MM.1S (cell line): ENCODE results near the gene MME.

Source experiments
- DNase-seq: peaks from one replicate; pipeline ENCODE4 v3.0.0-alpha.2; 2015
- H2AFZ ChIP-seq: fragments of 300-600 bp; sonication (generic); 2 replicates; pipeline ENCODE4 v1.6.0; 2016; ENCODE audit warnings: antibody characterized with exemption, low read length
- H3F3A ChIP-seq: fragments of 300-600 bp; sonication (generic); 2 replicates; pipeline ENCODE4 v1.6.1; 2016; ENCODE audit warnings: mild to moderate bottlenecking, antibody characterized with exemption, low read length, moderate library complexity, mixed read lengths; ENCODE audit not compliant: insufficient read depth
- H3K27ac ChIP-seq: fragments of 300-600 bp; sonication (generic); 2 replicates; pipeline ENCODE4 v1.5.1; 2016; ENCODE audit warnings: mild to moderate bottlenecking, low read length
- H3K27me3 ChIP-seq: fragments of 300-600 bp; sonication (generic); replicated peaks from 2 replicates; pipeline ENCODE4 v1.6.0; 2016; ENCODE audit warnings: low read length; ENCODE audit not compliant: insufficient read depth
- H3K36me3 ChIP-seq: fragments of 300-600 bp; sonication (generic); replicated peaks from 2 replicates; pipeline ENCODE4 v1.6.1; 2016; ENCODE audit warnings: mild to moderate bottlenecking, low read length, mixed read lengths; ENCODE audit not compliant: insufficient read depth
- H3K4me1 ChIP-seq: fragments of 300-600 bp; sonication (generic); 2 replicates; pipeline ENCODE4 v1.6.1; 2016; ENCODE audit warnings: low read length, mixed read lengths
- H3K4me2 ChIP-seq: fragments of 300-600 bp; sonication (generic); 2 replicates; pipeline ENCODE4 v1.6.0; 2016; ENCODE audit warnings: low read depth, low read length
- H3K4me3 ChIP-seq: fragments of 300-600 bp; sonication (generic); 2 replicates; pipeline ENCODE4 v1.5.1; 2016; ENCODE audit warnings: low read length, mixed read lengths
- H3K79me2 ChIP-seq: fragments of 300-600 bp; sonication (generic); 2 replicates; pipeline ENCODE4 v1.6.1; 2016; ENCODE audit warnings: mixed run types, low read length, mixed read lengths
- H3K9ac ChIP-seq: fragments of 300-600 bp; sonication (generic); 2 replicates; pipeline ENCODE4 v1.6.1; 2016; ENCODE audit warnings: low read length, mixed read lengths
- H3K9me2 ChIP-seq: fragments of 300-600 bp; sonication (generic); replicated peaks from 2 replicates; pipeline ENCODE4 v1.6.1; 2016; ENCODE audit warnings: mild to moderate bottlenecking, low read length, mixed read lengths; ENCODE audit not compliant: insufficient read depth
- H3K9me3 ChIP-seq: fragments of 300-600 bp; sonication (generic); replicated peaks from 2 replicates; pipeline ENCODE4 v1.6.1; 2016; ENCODE audit warnings: mild to moderate bottlenecking, low read length, mixed read lengths; ENCODE audit not compliant: insufficient read depth
- H4K20me1 ChIP-seq: fragments of 300-600 bp; sonication (generic); 2 replicates; pipeline ENCODE4 v1.6.1; 2016; ENCODE audit warnings: mild to moderate bottlenecking, low read length, moderate library complexity, mixed read lengths; ENCODE audit not compliant: insufficient read depth
- CTCF ChIP-seq: fragments of 300-600 bp; sonication (generic); IDR thresholded peaks from 2 replicates; pipeline ENCODE4 v1.5.1; 2016; ENCODE audit warnings: antibody characterized with exemption, low read length, mixed read lengths
- EZH2 ChIP-seq: fragments of 300-600 bp; sonication (generic); optimal IDR thresholded peaks from 2 replicates; pipeline ENCODE3; 2017; ENCODE audit warnings: low read depth, mild to moderate bottlenecking, antibody characterized with exemption, low read length, mixed read lengths
- EZH2phosphoT487 ChIP-seq: fragments of 300-600 bp; sonication (generic); IDR thresholded peaks from 2 replicates; pipeline ENCODE4 v1.6.1; 2018; ENCODE audit warnings: antibody characterized with exemption, low read length

MME gene

GRCh38 chr3:155179437-155179827 lies 99.3 kb downstream of the MME start:
- H4K20me1 ChIP-seq, result no peaks in the 10 kb centered on the region
- no peak overlapping the region for H3K4me3 ChIP-seq
- H3K9me3 ChIP-seq, result no peaks in the 10 kb centered on the region
- DNase-seq, result no peak
- H2AFZ ChIP-seq, result no peak overlapping the region
- no peaks in the 10 kb centered on the region for H3K9me2 ChIP-seq
- H3K27me3 ChIP-seq, result no peaks in the 10 kb centered on the region
- H3K4me1 ChIP-seq, result peaks cover 10% of the 10 kb centered on the region
- H3K36me3 ChIP-seq, result no peaks in the 10 kb centered on the region
- H3K79me2 ChIP-seq, result no peaks in the 10 kb centered on the region
- H3K27ac ChIP-seq, result no peak overlapping the region
- no peak overlapping the region for H3K9ac ChIP-seq
- TF ChIP-seq EZH2 (no peak), CTCF (no peak), EZH2phosphoT487 (no peak)
- H3F3A ChIP-seq, result 0 out of 2 replicates have a peak, but pooled peaks cover 7% of the 10 kb centered on the region
- H3K4me2 ChIP-seq, result no peak overlapping the region

- no peak overlapping the region for H3K9ac ChIP-seq
- no peaks in the 10 kb centered on the region for H3K36me3 ChIP-seq
- TF ChIP-seq CTCF (no peak), EZH2phosphoT487 (no peak), EZH2 (no peak)
- no peaks in the 10 kb centered on the region for H3K9me3 ChIP-seq
- H3K27me3 ChIP-seq, result no peaks in the 10 kb centered on the region
- H3K9me2 ChIP-seq, result no peaks in the 10 kb centered on the region
- no peak overlapping the region for H2AFZ ChIP-seq
- no peak overlapping the region for H3K4me2 ChIP-seq
- H3K4me1 ChIP-seq, result peaks cover 12% of the 10 kb centered on the region
- DNase-seq, result no peak
- H3K27ac ChIP-seq, result no peak overlapping the region
- 0 out of 2 replicates have a peak, but pooled peaks cover 7% of the 10 kb centered on the region for H3F3A ChIP-seq
- H3K4me3 ChIP-seq, result no peak overlapping the region
- no peaks in the 10 kb centered on the region for H3K79me2 ChIP-seq
- H4K20me1 ChIP-seq, result no peaks in the 10 kb centered on the region
Measured at GRCh38 chr3:155179966-155180757, 100.0 kb downstream of the MME start.

GRCh38 chr3:155182467-155182866 lies 102.3 kb downstream of the MME start:
- Histone ChIP-seq H4K20me1 (no peaks in the 10 kb centered on the region), H3K9ac (no peak overlapping the region), H2AFZ (no peak overlapping the region), H3K36me3 (no peaks in the 10 kb centered on the region), H3K27ac (no peak overlapping the region), H3K9me3 (no peaks in the 10 kb centered on the region), H3K9me2 (no peaks in the 10 kb centered on the region), H3K79me2 (no peaks in the 10 kb centered on the region), H3K4me1 (peaks cover 21% of the 10 kb centered on the region), H3K4me3 (no peak overlapping the region), H3F3A (0 out of 2 replicates have a peak, but pooled peaks cover 7% of the 10 kb centered on the region), H3K4me2 (no peak overlapping the region), H3K27me3 (no peaks in the 10 kb centered on the region)
- TF ChIP-seq CTCF (no peak), EZH2 (no peak), EZH2phosphoT487 (no peak)
- no peak for DNase-seq
